Neural progenitor cell (in vitro differentiated cells): ENCODE results near the gene LDLRAD4.

Experiments
- EZH2 ChIP-seq: fragments of 200-600 bp; sonication (generic); IDR thresholded peaks from 2 replicates; pipeline ENCODE4 v1.6.1; 2017; ENCODE audit warnings: antibody characterized with exemption, mild to moderate bottlenecking, moderate library complexity
- EZH2phosphoT487 ChIP-seq: fragments of 200-600 bp; sonication (generic); IDR thresholded peaks from 2 replicates; pipeline ENCODE4 v1.6.1; 2017; ENCODE audit warnings: antibody characterized with exemption
- TF ChIP-seq, protein P1 (sequence below): fragments of 200-600 bp; sonication (generic); IDR thresholded peaks from 2 replicates; pipeline ENCODE4 v1.5.1; 2017; ENCODE audit warnings: antibody characterized with exemption, mild to moderate bottlenecking

DNA sequence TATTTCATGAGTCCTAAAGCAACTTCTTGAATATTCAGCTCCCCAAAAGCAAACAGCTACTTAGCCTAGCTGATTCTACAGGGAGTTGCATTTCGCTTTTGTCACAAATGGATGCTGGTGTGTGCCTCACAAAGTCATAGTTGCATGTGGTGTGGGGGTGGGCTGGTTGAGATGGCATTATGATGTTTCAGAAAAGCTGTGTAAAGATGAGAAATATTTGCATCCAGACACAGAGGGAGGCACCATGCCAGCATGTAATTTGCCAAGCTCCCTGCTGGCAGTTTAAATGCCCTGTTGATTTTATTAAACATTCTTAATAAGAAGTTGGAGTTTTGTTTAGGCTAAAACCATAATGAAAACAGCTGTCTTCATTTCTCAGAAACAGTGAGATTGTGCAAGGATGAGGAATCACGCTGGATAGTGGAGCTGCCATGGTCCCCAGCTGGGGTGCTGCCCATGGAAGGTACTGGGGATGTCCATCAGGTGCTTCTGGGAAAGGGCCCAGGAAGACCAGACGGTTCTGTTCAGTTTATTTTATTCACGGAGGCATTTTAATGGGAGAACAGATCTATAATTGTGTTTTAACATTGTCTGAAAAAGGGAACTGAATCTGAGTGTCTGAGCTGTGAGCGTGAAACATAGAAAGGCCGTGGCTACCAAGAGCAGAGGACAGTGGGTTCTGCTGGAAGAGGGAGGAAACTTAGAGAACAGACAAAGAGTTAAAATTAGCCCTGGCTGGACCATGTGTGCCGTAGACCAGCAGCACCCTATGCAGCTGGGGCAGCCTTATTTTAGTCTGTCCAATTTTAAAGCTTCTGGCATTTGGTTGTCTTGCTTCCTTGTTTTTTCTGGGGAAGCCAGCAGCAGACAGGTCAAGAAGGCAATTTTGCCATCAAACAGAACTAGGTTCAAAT, 330.7 kb downstream of the LDLRAD4 start:
- TF ChIP-seq, protein P1, sequence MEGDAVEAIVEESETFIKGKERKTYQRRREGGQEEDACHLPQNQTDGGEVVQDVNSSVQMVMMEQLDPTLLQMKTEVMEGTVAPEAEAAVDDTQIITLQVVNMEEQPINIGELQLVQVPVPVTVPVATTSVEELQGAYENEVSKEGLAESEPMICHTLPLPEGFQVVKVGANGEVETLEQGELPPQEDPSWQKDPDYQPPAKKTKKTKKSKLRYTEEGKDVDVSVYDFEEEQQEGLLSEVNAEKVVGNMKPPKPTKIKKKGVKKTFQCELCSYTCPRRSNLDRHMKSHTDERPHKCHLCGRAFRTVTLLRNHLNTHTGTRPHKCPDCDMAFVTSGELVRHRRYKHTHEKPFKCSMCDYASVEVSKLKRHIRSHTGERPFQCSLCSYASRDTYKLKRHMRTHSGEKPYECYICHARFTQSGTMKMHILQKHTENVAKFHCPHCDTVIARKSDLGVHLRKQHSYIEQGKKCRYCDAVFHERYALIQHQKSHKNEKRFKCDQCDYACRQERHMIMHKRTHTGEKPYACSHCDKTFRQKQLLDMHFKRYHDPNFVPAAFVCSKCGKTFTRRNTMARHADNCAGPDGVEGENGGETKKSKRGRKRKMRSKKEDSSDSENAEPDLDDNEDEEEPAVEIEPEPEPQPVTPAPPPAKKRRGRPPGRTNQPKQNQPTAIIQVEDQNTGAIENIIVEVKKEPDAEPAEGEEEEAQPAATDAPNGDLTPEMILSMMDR = no peak
- no peak for TF ChIP-seq EZH2
- no peak for TF ChIP-seq EZH2phosphoT487
